GM19324 (cell line): ENCODE measurements around the gene ATR.
"Not testable (repeated sequence)": the region's sequence is repeated elsewhere in the genome, so short reads cannot be mapped to it uniquely, and the experiment has no call there.

Experiments
- ATAC-seq: cut with Tn5 transposase; IDR thresholded peaks from one replicate; pipeline ENCODE4 v1.9.1; 2021; ENCODE audit warnings: mild to moderate bottlenecking, moderate library complexity; ENCODE audit not compliant: unreplicated experiment, low FRiP score

The ATR gene

DNA sequence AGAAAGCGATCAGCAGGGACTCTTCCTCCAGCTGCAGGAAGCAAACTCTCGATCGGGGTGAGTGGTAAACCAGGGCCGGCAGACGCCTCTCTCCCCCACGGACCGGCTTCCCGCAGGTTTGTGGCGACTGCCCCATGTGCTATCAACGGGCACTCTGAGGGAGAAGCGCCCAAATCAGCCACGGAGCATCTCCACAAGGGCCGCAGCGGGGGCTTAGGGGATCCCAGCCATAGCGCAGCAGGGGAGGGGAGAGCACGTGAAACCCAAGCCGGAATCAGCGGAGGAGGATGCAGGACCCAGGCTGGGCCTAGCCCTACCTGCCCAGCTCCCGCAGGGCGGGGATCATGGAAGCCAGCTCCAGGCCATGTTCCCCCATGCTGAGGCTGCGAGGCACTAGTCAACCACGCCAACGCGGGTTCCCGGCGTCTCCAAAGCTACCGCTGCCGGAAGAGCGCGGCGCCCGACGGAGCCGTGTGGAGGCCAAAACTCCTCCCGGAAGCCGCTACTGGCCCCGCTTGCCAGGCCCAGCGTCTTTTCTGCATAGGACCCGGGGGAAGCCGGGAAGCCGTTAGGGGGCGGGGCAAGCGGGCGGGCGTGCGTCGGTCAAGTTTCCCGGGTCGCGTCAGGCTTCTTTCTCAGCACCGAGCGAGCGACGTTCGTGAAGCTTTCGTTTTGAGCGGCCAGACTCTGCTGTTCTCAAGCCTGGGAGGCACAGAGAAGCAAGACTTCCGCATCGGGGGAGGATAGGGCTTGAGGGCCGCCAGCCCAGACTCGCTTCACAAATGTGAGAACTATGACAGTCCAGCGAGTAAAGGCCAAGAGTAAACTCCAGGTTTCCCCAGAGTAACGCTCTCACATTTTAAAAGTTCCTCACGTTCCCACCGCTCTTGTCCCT lies at the start of gene ATR:
Gene ATR (minus strand): TSS at position 405 of the 895 bp plus-strand sequence. CDS start 29 bp downstream, at position 376.
- peak; percentile 95 for ATAC-seq

DNA sequence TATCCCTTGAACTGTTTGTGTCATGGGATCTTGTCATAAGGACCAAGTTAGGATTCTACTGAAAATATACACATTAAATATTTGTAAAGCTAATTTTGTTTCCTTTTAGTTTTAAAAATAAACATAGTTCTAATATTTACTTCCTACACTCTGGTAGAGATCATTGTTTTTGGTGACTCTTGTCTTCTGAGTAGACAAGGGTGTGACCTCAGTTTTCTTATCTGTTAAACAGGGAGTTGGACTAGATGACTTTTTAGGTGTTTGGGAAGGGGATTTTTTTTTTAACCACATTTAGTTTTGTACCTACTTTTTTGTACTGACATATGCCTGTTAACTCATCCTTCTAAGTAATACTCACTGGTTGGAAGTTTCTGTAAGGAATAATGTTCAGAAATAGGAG lies 48.4 kb upstream of the ATR start:
- no peak for ATAC-seq

DNA sequence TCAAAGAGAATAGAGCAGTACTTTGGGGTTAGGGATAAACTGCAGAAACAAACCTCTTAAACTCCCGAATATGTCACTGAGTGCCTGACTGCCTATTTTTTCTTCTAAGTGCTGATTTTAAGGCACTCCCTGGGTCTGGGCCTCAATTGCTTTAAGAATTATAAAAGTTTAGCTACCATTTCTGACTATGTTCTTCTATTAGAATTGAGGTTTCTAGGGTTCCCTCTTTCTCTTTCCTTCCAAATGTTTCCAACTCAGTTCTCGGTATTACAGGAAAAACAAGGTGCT lies 46.6 kb upstream of the ATR start:
- no peak for ATAC-seq

DNA sequence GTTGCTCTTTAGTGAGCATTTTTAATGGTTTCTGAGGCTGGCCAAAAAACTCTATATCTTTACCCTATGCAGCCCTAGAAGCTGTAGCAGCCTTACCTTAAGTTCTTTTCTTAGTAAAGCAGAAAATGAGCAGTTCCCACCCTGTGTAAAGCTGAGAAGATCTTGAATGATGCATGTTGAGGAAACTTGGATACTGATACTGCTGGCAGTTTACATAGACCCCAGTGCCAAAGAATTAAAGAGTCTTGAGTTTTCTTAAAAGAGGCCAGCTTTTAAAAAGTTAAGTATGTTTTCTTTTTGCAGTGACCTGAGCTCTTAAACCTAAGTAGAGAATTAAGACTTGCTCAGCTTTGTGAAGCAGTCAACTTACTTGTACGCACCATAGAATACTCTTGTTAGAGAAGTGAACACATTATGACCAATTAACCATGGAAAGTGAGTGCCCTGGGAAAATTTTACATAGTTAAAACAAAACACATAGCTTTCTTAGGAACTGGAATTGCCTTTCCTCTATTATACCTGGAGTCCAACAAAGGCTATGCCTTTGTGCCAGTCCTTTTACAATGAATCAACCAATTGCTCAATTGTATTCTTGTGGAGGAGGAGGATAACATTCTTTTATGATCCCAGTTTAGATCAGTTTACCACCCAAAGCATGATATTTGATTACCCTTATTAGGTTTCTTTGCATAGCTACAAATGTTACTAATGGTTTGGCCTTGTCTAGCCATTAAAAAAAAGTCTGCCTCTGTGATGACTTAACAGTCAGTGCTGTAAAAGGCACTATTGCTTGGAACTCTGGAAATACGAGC lies 46.0 kb upstream of the ATR start:
- ATAC-seq = no peak

DNA sequence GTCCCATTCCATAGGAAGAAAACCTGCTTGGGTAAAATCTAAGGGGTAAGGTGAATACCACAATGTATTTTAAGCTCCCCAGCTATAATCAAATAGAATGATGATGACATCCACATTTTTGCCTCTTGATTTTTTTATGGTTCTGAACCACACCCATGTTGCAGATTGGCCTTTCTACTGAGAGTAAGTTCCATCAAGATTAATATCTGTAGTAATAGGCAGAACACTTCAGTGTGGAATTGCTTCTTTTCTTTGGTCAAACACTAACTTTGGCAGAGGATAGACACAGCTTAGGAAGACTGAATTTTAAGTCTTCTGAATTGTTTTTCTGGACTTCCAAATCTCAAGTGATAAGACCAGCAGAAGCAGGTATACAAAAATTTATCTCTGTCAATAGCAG lies 44.7 kb upstream of the ATR start:
- ATAC-seq = no peak

DNA sequence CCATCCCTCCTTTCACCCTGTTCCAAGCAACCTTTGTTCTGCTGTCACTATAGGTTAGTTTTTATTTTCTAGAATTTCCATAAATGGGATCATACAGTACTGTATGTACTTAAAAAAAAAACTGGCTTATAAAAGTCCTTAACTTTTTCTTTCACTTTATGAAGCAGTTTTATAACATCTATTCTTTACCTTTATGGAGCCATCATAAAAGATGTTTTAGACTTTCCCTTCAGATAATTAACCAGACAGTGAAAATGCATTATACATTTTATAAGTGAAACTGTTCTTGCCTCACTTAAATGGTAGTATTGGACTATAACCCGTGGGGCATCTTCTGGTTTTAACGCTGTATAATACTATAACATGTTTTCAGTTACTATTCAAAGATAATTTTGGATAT lies 43.9 kb upstream of the ATR start:
- ATAC-seq = no peak

DNA sequence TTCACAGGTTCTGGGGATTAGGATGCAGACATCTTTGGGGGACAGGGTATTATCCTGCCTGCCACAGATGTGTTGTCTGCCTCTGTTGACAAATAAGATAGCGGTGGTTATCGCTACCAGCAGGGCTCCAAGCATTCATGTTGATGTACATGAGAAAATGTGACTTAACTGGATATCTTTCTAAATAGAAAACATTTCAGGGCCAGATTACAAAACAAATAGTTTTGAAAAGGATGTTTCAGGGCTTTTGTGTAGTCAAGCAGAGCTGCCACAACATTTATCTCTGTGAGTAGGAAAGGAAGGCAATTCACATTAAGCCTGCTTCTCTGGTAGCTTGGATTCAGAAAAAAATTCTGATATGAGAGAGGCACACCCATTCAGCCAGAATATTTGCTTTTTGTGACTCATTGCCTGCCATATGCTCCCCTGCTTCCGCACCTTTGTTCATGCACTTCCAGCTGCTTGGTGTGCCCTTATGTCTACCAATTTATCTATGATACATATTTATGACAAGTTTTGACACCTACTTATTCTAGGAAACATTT lies 40.5 kb upstream of the ATR start:
- no peak for ATAC-seq

DNA sequence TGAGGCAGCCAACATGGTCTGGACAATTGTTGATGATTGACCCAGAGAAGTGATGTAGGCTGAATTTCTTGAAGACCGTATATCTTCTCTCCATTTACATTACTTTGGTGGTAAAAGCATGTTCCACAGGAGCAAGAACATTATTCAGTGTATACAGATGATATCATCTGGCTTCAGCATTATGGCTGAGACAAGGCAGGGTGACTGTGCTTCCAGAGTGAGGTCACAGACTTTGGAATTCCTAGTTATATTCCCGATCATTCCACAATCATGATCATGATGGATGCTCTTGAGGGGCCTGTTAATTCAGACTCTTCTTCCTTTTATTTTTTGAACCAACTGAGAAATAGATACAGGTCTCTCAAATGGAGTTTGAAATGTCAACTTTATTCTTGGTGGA lies 36.6 kb upstream of the ATR start:
- ATAC-seq = no peak

DNA sequence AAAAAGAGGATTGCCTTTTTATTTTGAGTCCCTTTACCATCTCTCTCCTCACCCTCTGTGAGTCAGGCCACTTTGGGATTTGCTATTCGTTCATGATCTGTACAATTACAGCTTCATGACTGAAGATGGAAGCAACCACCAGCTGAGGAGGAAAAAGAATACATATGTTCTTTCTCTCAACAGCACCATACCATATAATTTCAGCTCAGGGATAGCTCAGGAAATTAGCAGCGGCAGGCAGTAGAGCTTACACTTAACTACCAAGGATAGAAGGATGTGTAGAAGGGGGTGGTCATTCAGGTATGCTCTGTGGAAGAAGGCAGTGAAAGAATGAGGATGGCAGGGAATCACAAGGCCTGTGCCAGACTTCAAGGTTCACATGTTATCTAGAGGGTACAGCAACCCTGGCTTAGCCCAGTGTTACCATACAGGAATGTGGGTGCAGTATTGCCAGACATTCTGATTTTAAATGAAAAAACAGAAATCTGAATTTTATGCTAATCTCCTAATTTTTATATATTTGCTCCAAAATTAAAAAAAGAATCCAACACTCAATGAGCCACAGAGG lies 35.6 kb upstream of the ATR start:
- ATAC-seq = no peak

DNA sequence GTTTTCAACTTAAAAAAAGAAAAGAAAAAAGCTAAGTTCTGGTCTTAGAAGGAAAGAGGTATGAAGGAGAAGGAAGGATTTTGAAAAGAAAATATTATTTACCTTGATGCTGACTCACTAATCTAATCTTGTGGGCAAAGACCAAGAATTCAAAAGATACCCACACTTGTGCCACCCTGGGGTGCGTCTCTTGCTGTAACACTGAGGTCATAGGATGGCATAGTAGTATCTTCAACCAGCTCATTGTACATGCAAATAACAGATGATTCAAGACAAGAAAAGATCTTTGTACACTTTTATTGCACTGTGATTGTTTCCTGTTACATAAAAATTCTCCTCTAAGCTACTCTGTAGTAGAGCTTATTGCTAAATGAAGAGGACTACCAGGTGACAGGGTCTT lies 35.0 kb upstream of the ATR start:
- ATAC-seq = no peak

DNA sequence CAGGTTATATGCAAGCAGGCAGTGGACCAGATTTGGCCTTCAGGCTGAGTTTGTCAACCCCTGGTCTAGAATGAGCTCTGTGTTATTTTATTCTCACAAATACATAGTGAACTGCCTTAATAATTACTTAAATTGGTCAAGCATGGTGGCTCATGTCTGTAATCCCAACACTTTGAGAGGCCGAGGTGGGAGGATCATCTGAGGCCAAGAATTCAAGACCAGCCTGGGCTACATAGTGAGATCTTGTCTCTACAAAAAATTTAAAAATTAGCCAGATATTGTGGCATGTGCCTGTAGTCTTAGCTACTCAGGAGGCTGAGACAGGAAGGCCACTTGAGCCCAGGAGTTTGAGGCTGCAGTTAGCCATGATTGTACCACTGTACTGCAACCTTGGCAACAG lies 32.7 kb upstream of the ATR start:
- no peak for ATAC-seq

DNA sequence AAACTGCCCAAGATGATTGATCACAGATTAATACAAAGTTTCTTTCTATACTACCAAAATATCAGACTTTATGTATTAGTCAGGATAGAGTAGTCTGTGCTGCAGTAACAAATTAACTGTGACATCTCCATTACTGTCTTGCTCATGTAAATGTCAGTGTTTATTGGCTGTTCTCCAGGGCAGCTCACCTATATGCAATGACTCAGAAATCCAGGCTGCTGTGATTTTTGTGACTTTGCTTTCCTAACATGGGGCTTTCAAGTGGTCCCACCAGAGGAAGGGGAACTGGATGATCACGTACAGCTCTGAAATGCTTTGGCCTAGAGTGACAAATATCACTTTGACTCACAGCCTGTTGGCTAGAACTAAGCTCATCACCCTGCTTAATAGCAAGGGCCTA lies 30.6 kb upstream of the ATR start:
- no peak for ATAC-seq

DNA sequence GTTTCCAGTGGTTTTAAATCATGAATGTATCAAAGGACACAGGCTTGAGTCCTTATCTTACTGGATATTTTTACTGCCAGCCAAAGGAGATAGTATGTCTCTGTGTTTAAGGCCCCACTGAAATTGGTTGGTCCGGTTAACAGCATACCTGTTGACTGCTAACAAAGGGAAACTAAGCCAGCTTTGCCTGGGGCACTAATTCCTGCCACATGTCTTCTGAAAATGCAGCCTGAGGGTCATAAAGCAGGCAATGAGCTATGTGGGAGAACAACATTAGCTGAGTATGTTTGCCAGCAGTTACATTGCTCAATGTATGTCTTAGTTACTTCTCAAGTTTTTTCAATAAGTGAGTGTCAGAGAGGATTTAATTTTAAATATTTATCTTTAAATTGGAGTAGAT lies 30.1 kb upstream of the ATR start:
- ATAC-seq = no peak

DNA sequence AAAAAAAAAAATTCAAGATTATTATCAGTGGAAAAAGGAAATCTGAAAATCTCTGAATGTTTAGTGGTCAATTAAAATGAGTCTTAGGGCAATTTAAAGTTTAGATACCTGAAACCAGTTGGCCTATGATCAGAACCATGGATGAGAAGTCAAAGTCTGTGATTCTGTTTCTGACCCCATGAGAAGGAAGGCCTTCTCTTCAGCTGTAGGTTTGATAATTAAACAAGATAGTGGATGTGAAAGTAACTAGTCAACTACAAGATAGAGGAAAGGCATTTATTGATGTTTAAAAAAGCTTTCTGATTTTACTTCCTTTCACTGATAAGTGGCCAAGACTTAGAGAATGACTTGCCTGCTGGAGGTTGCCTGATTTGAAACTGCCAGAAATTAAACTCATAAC lies 26.4 kb upstream of the ATR start:
- ATAC-seq = peak; percentile 46

DNA sequence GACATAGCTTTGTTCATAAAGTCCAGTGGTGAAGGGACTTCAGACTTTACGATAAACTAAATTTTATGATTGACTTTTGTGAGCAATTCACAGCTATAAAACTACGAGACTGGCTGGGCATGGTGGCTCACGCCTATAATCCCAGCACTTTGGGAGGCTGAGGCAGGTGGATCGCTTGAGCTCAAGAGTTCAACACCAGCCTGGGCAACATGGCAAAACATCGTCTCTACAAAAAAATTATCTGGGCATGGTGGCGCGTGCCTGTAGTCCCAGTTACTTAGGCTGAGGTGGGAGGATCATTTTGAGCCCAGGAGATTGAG lies 24.8 kb upstream of the ATR start:
- ATAC-seq = not testable (repeated sequence)

DNA sequence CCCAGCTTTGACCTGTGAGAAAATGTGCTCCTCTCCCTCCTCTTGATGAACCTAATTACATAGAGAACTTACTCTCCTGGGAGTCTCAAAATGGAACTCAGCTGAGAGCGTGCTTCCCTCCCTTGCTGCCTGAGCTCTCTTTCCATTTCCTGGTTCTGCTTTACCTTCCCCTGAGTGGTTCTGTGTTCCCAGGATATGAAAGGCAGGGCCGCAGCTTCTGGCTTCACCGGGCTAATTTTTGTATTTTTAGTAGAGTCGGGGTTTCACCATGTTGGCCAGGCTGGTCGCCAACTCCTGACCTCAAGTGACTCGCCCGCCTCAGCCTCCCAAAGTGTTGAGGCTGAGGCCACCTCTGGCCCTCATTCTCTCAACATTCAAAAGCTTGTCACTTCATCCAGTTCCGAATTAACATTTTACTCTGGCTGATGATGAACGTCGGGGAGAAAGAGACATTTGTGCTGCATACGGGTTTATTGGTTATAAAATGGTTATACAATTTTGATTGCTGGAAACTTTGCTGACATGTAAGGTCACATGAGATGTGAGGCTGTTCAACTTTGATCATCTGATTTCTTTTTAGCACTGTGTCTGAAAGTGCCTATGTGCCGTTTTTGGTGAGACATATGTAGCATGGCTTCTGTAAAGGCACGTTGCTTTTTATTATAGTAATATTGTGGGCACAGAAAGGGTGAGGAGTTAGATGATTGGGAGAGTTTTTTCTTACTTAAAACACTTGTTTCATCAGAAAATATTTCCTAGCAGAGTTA lies 24.3 kb upstream of the ATR start:
- ATAC-seq = no peak

DNA sequence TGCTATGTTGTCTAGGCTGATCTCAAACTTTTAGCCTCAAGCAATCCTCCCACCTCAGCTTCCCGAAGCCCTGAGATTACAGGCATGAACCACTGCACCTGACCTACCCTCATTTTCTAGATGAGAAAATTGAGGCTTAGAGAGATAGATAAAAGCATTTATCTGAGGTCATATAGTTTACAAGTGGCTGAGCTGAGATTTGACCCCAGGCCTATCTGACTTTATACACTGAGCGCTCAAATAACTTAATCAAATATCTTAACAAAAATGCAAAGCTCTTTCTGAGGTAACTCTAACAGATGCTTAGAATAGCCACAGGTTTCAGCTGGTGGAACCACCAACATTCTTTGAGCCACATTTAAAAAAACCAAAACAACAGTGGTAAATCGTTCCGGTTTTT lies 23.2 kb upstream of the ATR start:
- no peak for ATAC-seq

DNA sequence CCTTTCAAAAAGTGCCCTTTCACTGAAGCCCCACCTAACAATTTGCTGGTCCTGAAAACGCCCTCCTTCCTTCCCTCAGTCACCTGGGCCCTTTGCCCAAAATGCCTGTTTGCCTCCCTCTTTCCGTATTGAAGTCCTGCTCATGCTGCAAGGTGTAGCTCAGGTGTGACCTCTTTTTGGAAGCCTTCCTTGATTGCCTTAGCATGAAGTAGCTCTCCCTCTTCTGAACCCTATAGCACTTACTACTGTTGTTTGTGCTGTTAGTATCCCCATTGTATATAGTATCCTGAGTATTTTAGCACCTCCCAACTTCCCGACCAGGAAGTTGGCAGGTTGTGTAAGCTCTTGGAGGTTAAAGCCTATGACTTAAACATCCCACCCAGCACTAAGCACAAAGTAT lies 19.4 kb upstream of the ATR start:
- no peak for ATAC-seq

DNA sequence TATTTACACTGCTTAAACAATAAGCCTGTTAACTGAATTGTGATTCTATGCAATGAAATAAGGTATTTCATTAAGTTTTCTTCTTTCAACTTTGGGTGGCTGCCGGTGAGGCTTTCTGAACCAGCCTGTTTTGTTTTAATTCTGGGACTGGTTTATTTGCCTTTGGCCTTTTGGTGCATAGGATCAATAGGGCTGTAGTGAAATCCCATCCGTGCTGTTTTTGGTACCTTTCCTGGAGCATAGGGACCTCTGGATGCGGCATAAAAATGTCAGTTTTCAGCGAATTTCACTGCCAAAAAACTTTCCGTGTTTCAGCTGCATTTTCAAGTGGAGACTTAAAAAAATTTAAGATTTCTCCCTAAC lies 18.2 kb upstream of the ATR start:
- ATAC-seq = no peak

DNA sequence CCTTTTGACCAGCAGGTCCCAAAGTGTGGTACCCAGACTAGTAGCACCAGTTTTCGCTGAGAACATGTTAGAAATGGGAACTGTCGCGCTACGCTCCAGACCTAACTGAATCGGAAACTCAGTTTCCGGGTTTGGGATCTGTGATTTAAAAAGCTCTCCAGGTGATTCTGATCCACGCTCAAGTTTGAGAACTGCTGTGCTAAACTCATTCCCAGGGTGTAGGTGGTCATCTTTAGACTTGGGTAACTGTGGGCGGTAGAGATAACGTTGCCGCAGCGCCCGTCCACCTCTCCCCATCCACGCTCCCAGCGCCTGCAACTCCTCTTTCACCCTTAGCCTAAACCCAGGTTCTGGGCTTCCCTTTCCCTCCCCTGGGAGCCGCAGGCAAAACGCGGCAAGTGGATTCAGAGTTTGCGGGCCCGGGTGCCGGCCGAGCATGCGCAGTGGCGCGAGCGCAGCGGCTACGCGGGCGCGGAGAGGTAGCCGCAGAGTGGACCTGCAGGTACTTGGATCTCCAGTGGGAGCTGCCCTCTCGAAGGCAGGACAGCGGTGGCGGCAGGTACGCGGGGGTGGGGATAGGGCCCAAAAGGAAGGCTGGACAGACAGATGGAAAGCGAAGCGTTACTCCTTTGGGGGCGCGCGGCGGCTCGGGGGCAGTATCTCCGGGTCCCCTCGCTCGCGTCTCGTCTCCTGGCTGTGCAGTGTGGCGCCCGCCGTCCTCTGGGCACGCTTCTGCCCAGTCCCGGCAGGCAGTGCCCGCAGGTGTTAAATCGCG lies 17.6 kb upstream of the ATR start, which contains the start of gene PLS1:
Gene PLS1 (plus strand): TSS at position 443 of the 775 bp plus-strand sequence. CDS start 67,845 bp downstream, outside the sequence.
- peak; percentile 89 for ATAC-seq
